ENCODE results near the gene OR6S1. TPM values are rescaled to one million over a fixed set of nuclear protein-coding genes. Genes with fewer than 3 reads are reported as not detected.
"Not testable (repeated sequence)": the region's sequence is repeated elsewhere in the genome, so short reads cannot be mapped to it uniquely, and the experiment has no call there.

OR6S1 gene
- total RNA-seq, 4 donors from 2014 or later = not detected

GRCh38 chr14:20667957-20668356 lies 26.5 kb upstream of the OR6S1 start:
- Histone ChIP-seq H3K4me1 (no peaks in the 10 kb centered on the region), H3K9me3 (no peaks in the 10 kb centered on the region), H3K27me3 (no peaks in the 10 kb centered on the region), H3K4me3 (no peak overlapping the region), H3K36me3 (no peaks in the 10 kb centered on the region), H3K27ac (no peak overlapping the region)
- DNase-seq = no peak
- TF ChIP-seq CTCF (IDR thresholded peaks at IDR 0.05) = no peak
- TF ChIP-seq POLR2A (IDR thresholded peaks at IDR 0.05) = no peak
- intact Hi-C loops (cut with DNase I; ENCODE audit: low total_unique reads) = no loop called here

- H3K4me1 ChIP-seq; DNase-seq; H3K27me3 ChIP-seq; H3K36me3 ChIP-seq; H3K9me3 ChIP-seq; intact Hi-C loops (cut with DNase I; ENCODE audit: low total_unique reads); H3K27ac ChIP-seq; H3K4me3 ChIP-seq: not testable (repeated sequence)
These were observed 25.0 kb upstream of the OR6S1 start for GRCh38 chr14:20666400-20666961.

GRCh38 chr14:20662968-20663732 lies 21.7 kb upstream of the OR6S1 start:
- Histone ChIP-seq H3K4me3 (peak overlapping the region; percentile 5 to 26), H3K4me1 (no peaks in the 10 kb centered on the region), H3K27ac (peak overlapping the region in 1 of 2 donors; percentile 5), H3K9me3 (no peaks in the 10 kb centered on the region), H3K36me3 (no peaks in the 10 kb centered on the region), H3K27me3 (peaks cover 0 to 13% of the 10 kb centered on the region in 2 donors)
- TF ChIP-seq POLR2A (IDR thresholded peaks at IDR 0.05) = no peak
- peak in 3 of 4 experiments; percentile 50 to 54 (median 50) for TF ChIP-seq CTCF (IDR thresholded peaks at IDR 0.05)
- DNase-seq = peak; percentile 70 to 81
- intact Hi-C loops (cut with DNase I; ENCODE audit: low total_unique reads) = no loop called here

- H3K27ac ChIP-seq = no peak overlapping the region
- no peaks in the 10 kb centered on the region for H3K36me3 ChIP-seq
- no peak for DNase-seq
- TF ChIP-seq CTCF (IDR thresholded peaks at IDR 0.05) = no peak
- TF ChIP-seq POLR2A (IDR thresholded peaks at IDR 0.05) = no peak
- no peaks in the 10 kb centered on the region for H3K9me3 ChIP-seq
- intact Hi-C loops (cut with DNase I; ENCODE audit: low total_unique reads) = no loop called here
- peaks cover 0 to 16% of the 10 kb centered on the region in 2 donors for H3K27me3 ChIP-seq
- no peak overlapping the region for H3K4me3 ChIP-seq
- H3K4me1 ChIP-seq = no peaks in the 10 kb centered on the region
These were observed 19.7 kb upstream of the OR6S1 start for GRCh38 chr14:20661197-20661596.

GRCh38 chr14:20659813-20660395 lies 18.4 kb upstream of the OR6S1 start:
- H3K27ac ChIP-seq = no peak overlapping the region
- no peak overlapping the region for H3K4me3 ChIP-seq
- H3K4me1 ChIP-seq = no peaks in the 10 kb centered on the region
- no peaks in the 10 kb centered on the region for H3K36me3 ChIP-seq
- no peak for TF ChIP-seq CTCF (IDR thresholded peaks at IDR 0.05)
- TF ChIP-seq POLR2A (IDR thresholded peaks at IDR 0.05) = no peak
- DNase-seq = no peak
- peaks cover 0 to 25% of the 10 kb centered on the region in 2 donors for H3K27me3 ChIP-seq
- intact Hi-C loops (cut with DNase I; ENCODE audit: low total_unique reads) = no loop called here
- H3K9me3 ChIP-seq = no peaks in the 10 kb centered on the region
